Measurements from ENCODE around the gene AARS2.

Gene AARS2

GRCh38 chr6:44309092-44309491 lies 4.1 kb downstream of the AARS2 start:
- Histone ChIP-seq H3K9ac (ENCODE audit: low read length) (no peak overlapping the region), H3K27me3 (ENCODE audit: control insufficient read depth, insufficient read depth, low read length) (no peaks in the 10 kb centered on the region), H3K27ac (ENCODE audit: low read length) (no peak overlapping the region), H3K36me3 (ENCODE audit: control insufficient read depth, low read depth, low read length) (peaks cover 63% of the 10 kb centered on the region), H3K4me1 (ENCODE audit: control insufficient read depth, low read depth, low read length) (peaks cover 6% of the 10 kb centered on the region), H3K9me3 (ENCODE audit: control insufficient read depth, low read depth, low read length) (no peaks in the 10 kb centered on the region), H3K4me3 (ENCODE audit: low read length) (no peak overlapping the region)

GRCh38 chr6:44307217-44307616 lies 5.9 kb downstream of the AARS2 start:
- Histone ChIP-seq H3K4me1 (ENCODE audit: control insufficient read depth, low read depth, low read length) (peaks cover 4% of the 10 kb centered on the region), H3K36me3 (ENCODE audit: control insufficient read depth, low read depth, low read length) (peaks cover 82% of the 10 kb centered on the region)

GRCh38 chr6:44306710-44307109 lies 6.4 kb downstream of the AARS2 start:
- no peak overlapping the region for H3K27ac ChIP-seq (ENCODE audit: low read length)
- no peaks in the 10 kb centered on the region for H3K27me3 ChIP-seq (ENCODE audit: control insufficient read depth, insufficient read depth, low read length)
- H3K9me3 ChIP-seq (ENCODE audit: control insufficient read depth, low read depth, low read length) = no peaks in the 10 kb centered on the region
- no peak overlapping the region for H3K4me3 ChIP-seq (ENCODE audit: low read length)
- no peak overlapping the region for H3K9ac ChIP-seq (ENCODE audit: low read length)
- H3K36me3 ChIP-seq (ENCODE audit: control insufficient read depth, low read depth, low read length) = peaks cover 85% of the 10 kb centered on the region
- H3K4me1 ChIP-seq (ENCODE audit: control insufficient read depth, low read depth, low read length) = no peaks in the 10 kb centered on the region

More at GRCh38 chr6:44307217-44307616, 5.9 kb downstream of the AARS2 start:
- H3K27ac ChIP-seq (ENCODE audit: low read length) = no peak overlapping the region
- H3K4me3 ChIP-seq (ENCODE audit: low read length) = no peak overlapping the region
- H3K27me3 ChIP-seq (ENCODE audit: control insufficient read depth, insufficient read depth, low read length) = no peaks in the 10 kb centered on the region
- H3K9me3 ChIP-seq (ENCODE audit: control insufficient read depth, low read depth, low read length) = no peaks in the 10 kb centered on the region
- H3K9ac ChIP-seq (ENCODE audit: low read length) = no peak overlapping the region

- Histone ChIP-seq H3K4me3 (ENCODE audit: low read length) (no peak overlapping the region), H3K9ac (ENCODE audit: low read length) (no peak overlapping the region), H3K9me3 (ENCODE audit: control insufficient read depth, low read depth, low read length) (no peaks in the 10 kb centered on the region), H3K36me3 (ENCODE audit: control insufficient read depth, low read depth, low read length) (peaks cover 84% of the 10 kb centered on the region), H3K27ac (ENCODE audit: low read length) (no peak overlapping the region), H3K4me1 (ENCODE audit: control insufficient read depth, low read depth, low read length) (no peaks in the 10 kb centered on the region), H3K27me3 (ENCODE audit: control insufficient read depth, insufficient read depth, low read length) (no peaks in the 10 kb centered on the region)
Observed at GRCh38 chr6:44305200-44305725, 7.9 kb downstream of the AARS2 start.

- Histone ChIP-seq H3K4me1 (ENCODE audit: control insufficient read depth, low read depth, low read length) (no peaks in the 10 kb centered on the region), H3K9ac (ENCODE audit: low read length) (no peak overlapping the region), H3K36me3 (ENCODE audit: control insufficient read depth, low read depth, low read length) (peaks cover 79% of the 10 kb centered on the region), H3K9me3 (ENCODE audit: control insufficient read depth, low read depth, low read length) (no peaks in the 10 kb centered on the region), H3K27me3 (ENCODE audit: control insufficient read depth, insufficient read depth, low read length) (no peaks in the 10 kb centered on the region), H3K4me3 (ENCODE audit: low read length) (no peak overlapping the region), H3K27ac (ENCODE audit: low read length) (no peak overlapping the region)
Observed at GRCh38 chr6:44304282-44305199, 8.6 kb downstream of the AARS2 start.

- peaks cover under 1% of the 10 kb centered on the region for H3K27me3 ChIP-seq (ENCODE audit: control insufficient read depth, insufficient read depth, low read length)
- H3K9me3 ChIP-seq (ENCODE audit: control insufficient read depth, low read depth, low read length) = no peaks in the 10 kb centered on the region
- no peak overlapping the region for H3K4me3 ChIP-seq (ENCODE audit: low read length)
- H3K27ac ChIP-seq (ENCODE audit: low read length) = no peak overlapping the region
- no peaks in the 10 kb centered on the region for H3K4me1 ChIP-seq (ENCODE audit: control insufficient read depth, low read depth, low read length)
- no peak overlapping the region for H3K9ac ChIP-seq (ENCODE audit: low read length)
- peaks cover 72% of the 10 kb centered on the region for H3K36me3 ChIP-seq (ENCODE audit: control insufficient read depth, low read depth, low read length)
Observed at GRCh38 chr6:44303842-44304241, 9.3 kb downstream of the AARS2 start.

GRCh38 chr6:44302856-44303255 lies 10.3 kb downstream of the AARS2 start:
- no peaks in the 10 kb centered on the region for H3K9me3 ChIP-seq (ENCODE audit: control insufficient read depth, low read depth, low read length)
- H3K27ac ChIP-seq (ENCODE audit: low read length) = no peak overlapping the region
- no peak overlapping the region for H3K9ac ChIP-seq (ENCODE audit: low read length)
- peaks cover 5% of the 10 kb centered on the region for H3K4me1 ChIP-seq (ENCODE audit: control insufficient read depth, low read depth, low read length)
- peaks cover 10% of the 10 kb centered on the region for H3K27me3 ChIP-seq (ENCODE audit: control insufficient read depth, insufficient read depth, low read length)
- H3K4me3 ChIP-seq (ENCODE audit: low read length) = no peak overlapping the region
- H3K36me3 ChIP-seq (ENCODE audit: control insufficient read depth, low read depth, low read length) = peaks cover 67% of the 10 kb centered on the region

- Histone ChIP-seq H3K4me3 (ENCODE audit: low read length) (no peak overlapping the region), H3K9me3 (ENCODE audit: control insufficient read depth, low read depth, low read length) (no peaks in the 10 kb centered on the region), H3K4me1 (ENCODE audit: control insufficient read depth, low read depth, low read length) (peaks cover 6% of the 10 kb centered on the region), H3K27ac (ENCODE audit: low read length) (no peak overlapping the region), H3K9ac (ENCODE audit: low read length) (no peak overlapping the region), H3K36me3 (ENCODE audit: control insufficient read depth, low read depth, low read length) (peaks cover 61% of the 10 kb centered on the region), H3K27me3 (ENCODE audit: control insufficient read depth, insufficient read depth, low read length) (peaks cover 16% of the 10 kb centered on the region)
Observed at GRCh38 chr6:44301782-44302564, 11.2 kb downstream of the AARS2 start.

GRCh38 chr6:44301106-44301505 lies 12.0 kb downstream of the AARS2 start:
- Histone ChIP-seq H3K9me3 (ENCODE audit: control insufficient read depth, low read depth, low read length) (no peaks in the 10 kb centered on the region), H3K27me3 (ENCODE audit: control insufficient read depth, insufficient read depth, low read length) (peaks cover 24% of the 10 kb centered on the region), H3K9ac (ENCODE audit: low read length) (no peak overlapping the region), H3K36me3 (ENCODE audit: control insufficient read depth, low read depth, low read length) (peaks cover 53% of the 10 kb centered on the region), H3K4me3 (ENCODE audit: low read length) (no peak overlapping the region), H3K4me1 (ENCODE audit: control insufficient read depth, low read depth, low read length) (peaks cover 6% of the 10 kb centered on the region), H3K27ac (ENCODE audit: low read length) (no peak overlapping the region)

- Histone ChIP-seq H3K9me3 (ENCODE audit: control insufficient read depth, low read depth, low read length) (no peaks in the 10 kb centered on the region), H3K27ac (ENCODE audit: low read length) (no peak overlapping the region), H3K36me3 (ENCODE audit: control insufficient read depth, low read depth, low read length) (peaks cover 45% of the 10 kb centered on the region), H3K9ac (ENCODE audit: low read length) (no peak overlapping the region), H3K4me1 (ENCODE audit: control insufficient read depth, low read depth, low read length) (peaks cover 6% of the 10 kb centered on the region), H3K4me3 (ENCODE audit: low read length) (no peak overlapping the region), H3K27me3 (ENCODE audit: control insufficient read depth, insufficient read depth, low read length) (peaks cover 32% of the 10 kb centered on the region)
Observed at GRCh38 chr6:44300292-44300823, 12.8 kb downstream of the AARS2 start.

GRCh38 chr6:44298864-44299263 lies 14.3 kb downstream of the AARS2 start:
- peaks cover 38% of the 10 kb centered on the region for H3K36me3 ChIP-seq (ENCODE audit: control insufficient read depth, low read depth, low read length)

More at GRCh38 chr6:44298864-44299263, 14.3 kb downstream of the AARS2 start:
- H3K27ac ChIP-seq (ENCODE audit: low read length) = no peak overlapping the region
- H3K9me3 ChIP-seq (ENCODE audit: control insufficient read depth, low read depth, low read length) = no peaks in the 10 kb centered on the region
- H3K9ac ChIP-seq (ENCODE audit: low read length) = no peak overlapping the region
- H3K27me3 ChIP-seq (ENCODE audit: control insufficient read depth, insufficient read depth, low read length) = peaks cover 38% of the 10 kb centered on the region
- H3K4me3 ChIP-seq (ENCODE audit: low read length) = no peak overlapping the region
- H3K4me1 ChIP-seq (ENCODE audit: control insufficient read depth, low read depth, low read length) = peaks cover 6% of the 10 kb centered on the region

Measured in iPS-18a (cell line).